ENCODE data around the gene GALNT14. TPM values are rescaled to one million over a fixed set of nuclear protein-coding genes. Genes with fewer than 3 reads are reported as not detected.

GALNT14 gene
- total and polyA plus RNA-seq, 2 of the 8 experiments (the other 6 are each of a cell fraction or from before 2014, with no cell fraction given): 13.0 to 13.7 TPM

DNA sequence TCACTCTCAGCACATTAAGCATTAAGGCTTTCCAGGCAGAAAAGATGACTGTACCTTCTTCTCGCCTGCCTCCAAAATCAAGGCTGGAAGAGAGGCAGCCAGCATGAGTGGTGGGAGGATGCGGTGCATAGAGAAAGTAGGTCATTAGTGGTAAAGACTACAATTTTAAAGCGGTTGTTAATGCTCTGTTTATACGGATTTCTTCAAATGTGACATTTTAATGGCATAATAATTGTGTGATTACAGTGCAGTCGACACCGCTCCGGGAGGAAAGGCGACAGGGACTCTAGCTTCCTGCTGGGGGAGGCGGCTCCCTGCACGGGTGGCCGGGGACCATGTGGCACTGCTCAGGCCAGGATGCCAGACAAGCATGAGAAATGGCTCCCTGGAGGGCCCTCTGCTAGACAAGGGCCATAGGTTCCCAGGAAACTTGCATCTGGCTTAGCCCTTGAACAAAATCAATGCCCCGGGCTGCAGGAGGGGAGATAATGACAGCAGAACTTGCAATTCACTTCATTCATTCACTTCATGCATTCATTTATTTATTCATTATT is 129.6 kb downstream of the GALNT14 start (continued):
- TF ChIP-seq, protein P1, sequence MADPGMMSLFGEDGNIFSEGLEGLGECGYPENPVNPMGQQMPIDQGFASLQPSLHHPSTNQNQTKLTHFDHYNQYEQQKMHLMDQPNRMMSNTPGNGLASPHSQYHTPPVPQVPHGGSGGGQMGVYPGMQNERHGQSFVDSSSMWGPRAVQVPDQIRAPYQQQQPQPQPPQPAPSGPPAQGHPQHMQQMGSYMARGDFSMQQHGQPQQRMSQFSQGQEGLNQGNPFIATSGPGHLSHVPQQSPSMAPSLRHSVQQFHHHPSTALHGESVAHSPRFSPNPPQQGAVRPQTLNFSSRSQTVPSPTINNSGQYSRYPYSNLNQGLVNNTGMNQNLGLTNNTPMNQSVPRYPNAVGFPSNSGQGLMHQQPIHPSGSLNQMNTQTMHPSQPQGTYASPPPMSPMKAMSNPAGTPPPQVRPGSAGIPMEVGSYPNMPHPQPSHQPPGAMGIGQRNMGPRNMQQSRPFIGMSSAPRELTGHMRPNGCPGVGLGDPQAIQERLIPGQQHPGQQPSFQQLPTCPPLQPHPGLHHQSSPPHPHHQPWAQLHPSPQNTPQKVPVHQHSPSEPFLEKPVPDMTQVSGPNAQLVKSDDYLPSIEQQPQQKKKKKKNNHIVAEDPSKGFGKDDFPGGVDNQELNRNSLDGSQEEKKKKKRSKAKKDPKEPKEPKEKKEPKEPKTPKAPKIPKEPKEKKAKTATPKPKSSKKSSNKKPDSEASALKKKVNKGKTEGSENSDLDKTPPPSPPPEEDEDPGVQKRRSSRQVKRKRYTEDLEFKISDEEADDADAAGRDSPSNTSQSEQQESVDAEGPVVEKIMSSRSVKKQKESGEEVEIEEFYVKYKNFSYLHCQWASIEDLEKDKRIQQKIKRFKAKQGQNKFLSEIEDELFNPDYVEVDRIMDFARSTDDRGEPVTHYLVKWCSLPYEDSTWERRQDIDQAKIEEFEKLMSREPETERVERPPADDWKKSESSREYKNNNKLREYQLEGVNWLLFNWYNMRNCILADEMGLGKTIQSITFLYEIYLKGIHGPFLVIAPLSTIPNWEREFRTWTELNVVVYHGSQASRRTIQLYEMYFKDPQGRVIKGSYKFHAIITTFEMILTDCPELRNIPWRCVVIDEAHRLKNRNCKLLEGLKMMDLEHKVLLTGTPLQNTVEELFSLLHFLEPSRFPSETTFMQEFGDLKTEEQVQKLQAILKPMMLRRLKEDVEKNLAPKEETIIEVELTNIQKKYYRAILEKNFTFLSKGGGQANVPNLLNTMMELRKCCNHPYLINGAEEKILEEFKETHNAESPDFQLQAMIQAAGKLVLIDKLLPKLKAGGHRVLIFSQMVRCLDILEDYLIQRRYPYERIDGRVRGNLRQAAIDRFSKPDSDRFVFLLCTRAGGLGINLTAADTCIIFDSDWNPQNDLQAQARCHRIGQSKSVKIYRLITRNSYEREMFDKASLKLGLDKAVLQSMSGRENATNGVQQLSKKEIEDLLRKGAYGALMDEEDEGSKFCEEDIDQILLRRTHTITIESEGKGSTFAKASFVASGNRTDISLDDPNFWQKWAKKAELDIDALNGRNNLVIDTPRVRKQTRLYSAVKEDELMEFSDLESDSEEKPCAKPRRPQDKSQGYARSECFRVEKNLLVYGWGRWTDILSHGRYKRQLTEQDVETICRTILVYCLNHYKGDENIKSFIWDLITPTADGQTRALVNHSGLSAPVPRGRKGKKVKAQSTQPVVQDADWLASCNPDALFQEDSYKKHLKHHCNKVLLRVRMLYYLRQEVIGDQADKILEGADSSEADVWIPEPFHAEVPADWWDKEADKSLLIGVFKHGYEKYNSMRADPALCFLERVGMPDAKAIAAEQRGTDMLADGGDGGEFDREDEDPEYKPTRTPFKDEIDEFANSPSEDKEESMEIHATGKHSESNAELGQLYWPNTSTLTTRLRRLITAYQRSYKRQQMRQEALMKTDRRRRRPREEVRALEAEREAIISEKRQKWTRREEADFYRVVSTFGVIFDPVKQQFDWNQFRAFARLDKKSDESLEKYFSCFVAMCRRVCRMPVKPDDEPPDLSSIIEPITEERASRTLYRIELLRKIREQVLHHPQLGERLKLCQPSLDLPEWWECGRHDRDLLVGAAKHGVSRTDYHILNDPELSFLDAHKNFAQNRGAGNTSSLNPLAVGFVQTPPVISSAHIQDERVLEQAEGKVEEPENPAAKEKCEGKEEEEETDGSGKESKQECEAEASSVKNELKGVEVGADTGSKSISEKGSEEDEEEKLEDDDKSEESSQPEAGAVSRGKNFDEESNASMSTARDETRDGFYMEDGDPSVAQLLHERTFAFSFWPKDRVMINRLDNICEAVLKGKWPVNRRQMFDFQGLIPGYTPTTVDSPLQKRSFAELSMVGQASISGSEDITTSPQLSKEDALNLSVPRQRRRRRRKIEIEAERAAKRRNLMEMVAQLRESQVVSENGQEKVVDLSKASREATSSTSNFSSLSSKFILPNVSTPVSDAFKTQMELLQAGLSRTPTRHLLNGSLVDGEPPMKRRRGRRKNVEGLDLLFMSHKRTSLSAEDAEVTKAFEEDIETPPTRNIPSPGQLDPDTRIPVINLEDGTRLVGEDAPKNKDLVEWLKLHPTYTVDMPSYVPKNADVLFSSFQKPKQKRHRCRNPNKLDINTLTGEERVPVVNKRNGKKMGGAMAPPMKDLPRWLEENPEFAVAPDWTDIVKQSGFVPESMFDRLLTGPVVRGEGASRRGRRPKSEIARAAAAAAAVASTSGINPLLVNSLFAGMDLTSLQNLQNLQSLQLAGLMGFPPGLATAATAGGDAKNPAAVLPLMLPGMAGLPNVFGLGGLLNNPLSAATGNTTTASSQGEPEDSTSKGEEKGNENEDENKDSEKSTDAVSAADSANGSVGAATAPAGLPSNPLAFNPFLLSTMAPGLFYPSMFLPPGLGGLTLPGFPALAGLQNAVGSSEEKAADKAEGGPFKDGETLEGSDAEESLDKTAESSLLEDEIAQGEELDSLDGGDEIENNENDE (IDR thresholded peaks at IDR 0.05; ENCODE audit: insufficient replicate concordance, low read length): no peak
- TF ChIP-seq POU5F1 (IDR thresholded peaks at IDR 0.05; ENCODE audit: low read depth, low read length): no peak
- no peak for TF ChIP-seq FOSL1 (IDR thresholded peaks at IDR 0.05; ENCODE audit: insufficient read depth, low read depth, low read length)
- no peak for TF ChIP-seq RXRA (IDR thresholded peaks at IDR 0.05; ENCODE audit: insufficient read depth, low read depth, low read length)
- TF ChIP-seq RBBP5 (IDR thresholded peaks at IDR 0.05; ENCODE audit: borderline replicate concordance, low read depth, low read length): no peak
- no peak for TF ChIP-seq PHF8 (conservative IDR thresholded peaks at IDR 0.05; ENCODE audit: low read depth, low read length)
- no peak for TF ChIP-seq EP300 (IDR thresholded peaks at IDR 0.05; ENCODE audit: borderline replicate concordance in 1 of 2, low read depth in 2 of 2, low read length in 2 of 2)
- TF ChIP-seq ASH2L (IDR thresholded peaks at IDR 0.05; ENCODE audit: low read length): no peak
- no peak for TF ChIP-seq CHD1 (IDR thresholded peaks at IDR 0.05; ENCODE audit: low read depth, low read length)
- TF ChIP-seq, protein P2, sequence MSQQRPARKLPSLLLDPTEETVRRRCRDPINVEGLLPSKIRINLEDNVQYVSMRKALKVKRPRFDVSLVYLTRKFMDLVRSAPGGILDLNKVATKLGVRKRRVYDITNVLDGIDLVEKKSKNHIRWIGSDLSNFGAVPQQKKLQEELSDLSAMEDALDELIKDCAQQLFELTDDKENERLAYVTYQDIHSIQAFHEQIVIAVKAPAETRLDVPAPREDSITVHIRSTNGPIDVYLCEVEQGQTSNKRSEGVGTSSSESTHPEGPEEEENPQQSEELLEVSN (IDR thresholded peaks at IDR 0.05): no peak

Data from H1 (cell line).